A549 (cell line): ENCODE results near the gene SRR. TPM values are rescaled to one million over a fixed set of nuclear protein-coding genes. Genes with fewer than 3 reads are reported as not detected.

Experiments
- ATAC-seq, 2 experiments: fragments of 200-7000 bp in 1 of 2; fragments of >200 bp in 1 of 2; cut with Nextera tagmentation in 1 of 2; cut with Tn5 transposase in 1 of 2; 3 replicates each; pipeline versions ENCODE4 v1.8.0 to v1.9.1; 2018 to 2020; ENCODE audit warnings: mild to moderate bottlenecking in 1 of 2, moderate library complexity in 1 of 2
- CTCF ChIA-PET: fragments of 300-600 bp; sonication (Branson Sonifier 250); formaldehyde crosslinking; extraction: SDS; loops from one replicate; lab custom pipeline; 2021; ENCODE audit warnings: antibody characterized with exemption, inconsistent platforms; lab: Yijun Ruan, JAX
- POLR2A ChIA-PET: fragments of 350-600 bp; formaldehyde crosslinking; extraction: SDS; loops from one replicate; lab custom pipeline; 2021; ENCODE audit warnings: antibody characterized with exemption, inconsistent platforms; lab: Yijun Ruan, JAX
- DNase-seq, 2 experiments: peaks; one replicate each; pipeline versions ENCODE4 v3.0.0 to v3.0.0-alpha.2; 2011 to 2016; ENCODE audit warnings: low read depth in 1 of 2, low spot score in 1 of 2
- FAIRE-seq: peaks from 2 replicates; lab custom pipeline; 2011; peaks lifted over from hg19 to GRCh38; lab: Jason Lieb, UNC
- H3K27ac ChIP-seq, 2 experiments: fragments of >200 bp; sonication (Bioruptor Twin); formaldehyde crosslinking; 3 replicates each; pipeline ENCODE4 v1.5.1; 2016 to 2017
- H3K4me1 ChIP-seq: fragments of >200 bp; sonication (Bioruptor Twin); formaldehyde crosslinking; 3 replicates; pipeline ENCODE4 v1.6.1; 2016
- H3K4me2 ChIP-seq: fragments of >200 bp; sonication (Bioruptor Twin); formaldehyde crosslinking; 3 replicates; pipeline ENCODE4 v1.6.1; 2016
- H3K4me3 ChIP-seq: fragments of >200 bp; sonication (Bioruptor Twin); formaldehyde crosslinking; 3 replicates; pipeline ENCODE4 v1.5.1; 2016
- H3K9me3 ChIP-seq: fragments of >200 bp; sonication (Bioruptor Twin); formaldehyde crosslinking; 3 replicates; pipeline ENCODE4 v1.6.1; 2016
- HOXA7 ChIP-seq: fragments of 250-450 bp; sonication (Bioruptor Pico); IDR thresholded peaks from 2 replicates; pipeline ENCODE4 v1.5.0; 2020; ENCODE audit warnings: mild to moderate bottlenecking, moderate library complexity
- MYC ChIP-seq: IDR thresholded peaks from 2 replicates; pipeline ENCODE4 v1.6.1; 2012; ENCODE audit warnings: mild to moderate bottlenecking, inconsistent platforms, low read length, improper control_type of control experiment, borderline replicate concordance
- NPAS2 ChIP-seq: fragments of 250-450 bp; sonication (Bioruptor Pico); IDR thresholded peaks from 2 replicates; pipeline ENCODE4 v1.8.0; 2022; ENCODE audit warnings: mild to moderate bottlenecking, moderate library complexity, borderline replicate concordance
- POLR2A ChIP-seq: IDR thresholded peaks from 2 replicates; pipeline ENCODE4 v1.6.1; 2012; ENCODE audit warnings: mild to moderate bottlenecking, low read length
- RAD21 ChIP-seq, 2 experiments: fragments of >200 bp in 1 of 2; sonication (Bioruptor Twin) in 1 of 2; formaldehyde crosslinking in 1 of 2; IDR thresholded peaks in 1 of 2; conservative IDR thresholded peaks in 1 of 2; 2 replicates in 1 of 2; 3 replicates in 1 of 2; pipeline ENCODE4 v1.6.1; 2012 to 2018; ENCODE audit warnings: inconsistent platforms in 1 of 2
- SMC3 ChIP-seq: fragments of >200 bp; sonication (Bioruptor Twin); formaldehyde crosslinking; IDR thresholded peaks from 3 replicates; pipeline ENCODE4 v1.6.1; 2018; ENCODE audit warnings: inconsistent platforms
- ZFP36 ChIP-seq: fragments of 450-650 bp; IDR thresholded peaks from 2 replicates; pipeline ENCODE4 v1.6.1; 2014; ENCODE audit warnings: borderline replicate concordance; ENCODE audit not compliant: partially characterized antibody
- ZSCAN20 ChIP-seq: fragments of 250-450 bp; sonication (Bioruptor Pico); IDR thresholded peaks from 2 replicates; pipeline ENCODE4 v1.8.0; 2022; ENCODE audit warnings: mild to moderate bottlenecking, moderate library complexity
- WGBS: methylation state at CpG from one replicate; pipeline ENCODE4 v1.1.6; 2017; ENCODE audit errors: missing lambda C conversion rate; 5-methylcytosine and 5-hydroxymethylcytosine counted together
- polyA plus RNA-seq, 4 experiments: library from polyadenylated mRNA; depleted of rRNA in 3 of 4; stranded (reverse); fragments of >200 nt; fragmentation: RNase III in 1 of 4; extraction: RNeasy Plus Mini Kit Qiagen cat#74134 plus additional on column Dnase treatment in 1 of 4; gene quantifications; 2 replicates in 3 of 4; 3 replicates in 1 of 4; pipeline ENCODE4 v1.2.3, GENCODE V29; 2011 to 2017
- TF ChIP-seq, protein P1 (sequence below): fragments of 450-650 bp; IDR thresholded peaks from 2 replicates; pipeline ENCODE4 v1.6.1; 2014; ENCODE audit warnings: antibody characterized with exemption
- TF ChIP-seq, protein P2 (sequence below): fragments of >200 bp; sonication (Bioruptor Twin); formaldehyde crosslinking; IDR thresholded peaks from 3 replicates; pipeline ENCODE4 v1.5.1; 2016
- TF ChIP-seq, protein P3 (sequence below): fragments of 150-350 bp; IDR thresholded peaks from 2 replicates; pipeline ENCODE4 v1.6.1; 2014; ENCODE audit warnings: low read depth, mild to moderate bottlenecking, low read length
- TF ChIP-seq, protein P4 (sequence below): IDR thresholded peaks from 2 replicates; pipeline ENCODE4 v1.6.1; 2012
- TF ChIP-seq, protein P5 (sequence below): fragments of 200-600 bp; sonication (generic); IDR thresholded peaks from 2 replicates; pipeline ENCODE4 v1.6.1; 2016; ENCODE audit warnings: antibody characterized with exemption, mild to moderate bottlenecking, moderate library complexity

SRR gene
- polyA plus RNA-seq, 2 of the 4 experiments (the other 2 are of a cell fraction): 13.2 to 16.7 TPM

DNA sequence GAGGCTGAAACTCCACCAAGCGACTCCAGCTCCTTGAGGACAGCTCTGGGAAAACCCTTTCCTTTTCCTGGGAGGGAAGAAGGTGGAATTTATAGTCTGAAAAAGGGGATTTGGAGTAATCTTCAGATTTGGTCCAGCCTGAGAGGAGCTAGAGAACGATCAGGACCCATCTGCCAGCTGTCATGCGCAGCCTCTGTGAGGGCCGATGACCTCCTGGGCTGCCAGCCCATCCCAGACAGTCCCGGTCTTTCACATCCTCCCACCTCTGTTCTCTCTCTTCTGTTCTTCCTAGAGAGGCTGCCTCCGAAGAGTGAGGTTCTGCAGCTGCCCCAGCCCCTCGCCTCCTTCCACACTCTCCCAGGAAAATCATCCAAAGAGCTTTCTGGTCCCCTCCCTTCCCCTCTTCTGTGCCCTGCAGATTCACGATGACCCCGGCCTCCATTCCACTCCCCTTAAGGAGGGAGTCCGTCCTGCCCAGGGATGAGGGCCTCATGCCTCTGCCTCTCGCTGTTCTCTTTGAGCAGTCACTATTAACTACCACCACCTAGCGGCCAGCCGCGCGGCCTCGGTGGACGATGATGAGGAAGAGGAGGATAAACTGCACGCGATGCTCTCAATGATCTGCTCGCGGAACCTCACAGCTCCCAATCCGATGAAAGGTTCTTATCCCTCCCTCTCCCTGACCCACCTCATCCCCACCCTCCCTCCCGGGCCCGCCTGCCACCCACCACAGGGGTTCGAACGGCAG lies 63.2 kb downstream of the SRR start:
- Histone ChIP-seq H3K4me2 (no peak overlapping the region), H3K9me3 (no peaks in the 10 kb centered on the region), H3K4me3 (no peak overlapping the region), H3K27ac (no peak overlapping the region), H3K4me1 (no peaks in the 10 kb centered on the region)
- ChIA-PET CTCF (interaction anchor here (0.9 to 15.8 kb wide), 20 partner anchors 7 to 326 kb away, joined by 3 to 255 read pairs (median 4); partner anchors contain the start of gene HIC1), POLR2A (no interaction called here)
- FAIRE-seq (no peak), ATAC-seq (peak; percentile 28 to 69; a peak in 3 of 6 replicates), DNase-seq (peak; percentile 31 to 44)
- WGBS: 77% methylated on average over 22 of the region's 26 CpGs
- TF ChIP-seq, protein P1, sequence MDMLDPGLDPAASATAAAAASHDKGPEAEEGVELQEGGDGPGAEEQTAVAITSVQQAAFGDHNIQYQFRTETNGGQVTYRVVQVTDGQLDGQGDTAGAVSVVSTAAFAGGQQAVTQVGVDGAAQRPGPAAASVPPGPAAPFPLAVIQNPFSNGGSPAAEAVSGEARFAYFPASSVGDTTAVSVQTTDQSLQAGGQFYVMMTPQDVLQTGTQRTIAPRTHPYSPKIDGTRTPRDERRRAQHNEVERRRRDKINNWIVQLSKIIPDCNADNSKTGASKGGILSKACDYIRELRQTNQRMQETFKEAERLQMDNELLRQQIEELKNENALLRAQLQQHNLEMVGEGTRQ: no peak
- TF ChIP-seq MYC: no peak
- TF ChIP-seq ZFP36: no peak
- peak in 1 of 2 experiments; percentile 56; a peak in 2 of 5 replicates for TF ChIP-seq RAD21 (conservative IDR thresholded peaks at IDR 0.05 in 1 of 2, IDR thresholded peaks at IDR 0.05 in 1 of 2)
- TF ChIP-seq SMC3: no peak
- no peak for TF ChIP-seq POLR2A
- TF ChIP-seq, protein P2, sequence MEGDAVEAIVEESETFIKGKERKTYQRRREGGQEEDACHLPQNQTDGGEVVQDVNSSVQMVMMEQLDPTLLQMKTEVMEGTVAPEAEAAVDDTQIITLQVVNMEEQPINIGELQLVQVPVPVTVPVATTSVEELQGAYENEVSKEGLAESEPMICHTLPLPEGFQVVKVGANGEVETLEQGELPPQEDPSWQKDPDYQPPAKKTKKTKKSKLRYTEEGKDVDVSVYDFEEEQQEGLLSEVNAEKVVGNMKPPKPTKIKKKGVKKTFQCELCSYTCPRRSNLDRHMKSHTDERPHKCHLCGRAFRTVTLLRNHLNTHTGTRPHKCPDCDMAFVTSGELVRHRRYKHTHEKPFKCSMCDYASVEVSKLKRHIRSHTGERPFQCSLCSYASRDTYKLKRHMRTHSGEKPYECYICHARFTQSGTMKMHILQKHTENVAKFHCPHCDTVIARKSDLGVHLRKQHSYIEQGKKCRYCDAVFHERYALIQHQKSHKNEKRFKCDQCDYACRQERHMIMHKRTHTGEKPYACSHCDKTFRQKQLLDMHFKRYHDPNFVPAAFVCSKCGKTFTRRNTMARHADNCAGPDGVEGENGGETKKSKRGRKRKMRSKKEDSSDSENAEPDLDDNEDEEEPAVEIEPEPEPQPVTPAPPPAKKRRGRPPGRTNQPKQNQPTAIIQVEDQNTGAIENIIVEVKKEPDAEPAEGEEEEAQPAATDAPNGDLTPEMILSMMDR: peak; percentile 43
- TF ChIP-seq, protein P3, sequence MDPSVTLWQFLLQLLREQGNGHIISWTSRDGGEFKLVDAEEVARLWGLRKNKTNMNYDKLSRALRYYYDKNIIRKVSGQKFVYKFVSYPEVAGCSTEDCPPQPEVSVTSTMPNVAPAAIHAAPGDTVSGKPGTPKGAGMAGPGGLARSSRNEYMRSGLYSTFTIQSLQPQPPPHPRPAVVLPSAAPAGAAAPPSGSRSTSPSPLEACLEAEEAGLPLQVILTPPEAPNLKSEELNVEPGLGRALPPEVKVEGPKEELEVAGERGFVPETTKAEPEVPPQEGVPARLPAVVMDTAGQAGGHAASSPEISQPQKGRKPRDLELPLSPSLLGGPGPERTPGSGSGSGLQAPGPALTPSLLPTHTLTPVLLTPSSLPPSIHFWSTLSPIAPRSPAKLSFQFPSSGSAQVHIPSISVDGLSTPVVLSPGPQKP: no peak
- TF ChIP-seq NPAS2 (CRISPR knock-in tag): no peak
- TF ChIP-seq, protein P4, sequence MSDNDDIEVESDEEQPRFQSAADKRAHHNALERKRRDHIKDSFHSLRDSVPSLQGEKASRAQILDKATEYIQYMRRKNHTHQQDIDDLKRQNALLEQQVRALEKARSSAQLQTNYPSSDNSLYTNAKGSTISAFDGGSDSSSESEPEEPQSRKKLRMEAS: no peak

DNA sequence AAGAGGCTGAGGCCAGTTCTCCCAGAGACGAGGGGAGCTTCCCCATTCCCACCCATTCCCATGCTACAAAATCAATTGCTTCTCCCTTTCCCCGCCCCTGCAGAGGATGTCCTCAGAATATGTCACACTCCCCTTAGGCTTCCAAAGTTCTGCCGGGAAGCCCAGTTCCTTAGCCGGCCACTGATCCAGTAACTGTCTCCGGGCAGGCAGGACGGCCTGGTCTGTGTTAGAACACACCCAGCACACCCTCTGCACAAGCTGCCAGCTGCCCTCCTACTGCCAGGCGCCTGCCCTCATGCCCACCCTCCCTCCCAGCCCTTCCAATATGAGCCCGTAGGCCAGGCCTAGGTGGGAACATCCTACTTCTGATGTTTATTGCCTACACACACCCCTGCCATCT lies 64.6 kb downstream of the SRR start:
- WGBS: 80% methylated on average over 8 of the region's 8 CpGs
- POLR2A ChIA-PET: no interaction called here
- no peak overlapping the region for H3K4me2 ChIP-seq
- DNase-seq (no peak), ATAC-seq (no peak), FAIRE-seq (no peak)
- TF ChIP-seq NPAS2 (CRISPR knock-in tag) (no peak), ZSCAN20 (no peak)
- TF ChIP-seq, protein P4: no peak
- H3K9me3 ChIP-seq: no peaks in the 10 kb centered on the region
- CTCF ChIA-PET: interaction anchor here (0.5 to 15.8 kb wide), 15 partner anchors 9 to 314 kb away, joined by 3 to 255 read pairs (median 5); partner anchors contain the start of genes HIC1 and MNT
- no peak overlapping the region for H3K27ac ChIP-seq
- no peaks in the 10 kb centered on the region for H3K4me1 ChIP-seq
- no peak overlapping the region for H3K4me3 ChIP-seq

DNA sequence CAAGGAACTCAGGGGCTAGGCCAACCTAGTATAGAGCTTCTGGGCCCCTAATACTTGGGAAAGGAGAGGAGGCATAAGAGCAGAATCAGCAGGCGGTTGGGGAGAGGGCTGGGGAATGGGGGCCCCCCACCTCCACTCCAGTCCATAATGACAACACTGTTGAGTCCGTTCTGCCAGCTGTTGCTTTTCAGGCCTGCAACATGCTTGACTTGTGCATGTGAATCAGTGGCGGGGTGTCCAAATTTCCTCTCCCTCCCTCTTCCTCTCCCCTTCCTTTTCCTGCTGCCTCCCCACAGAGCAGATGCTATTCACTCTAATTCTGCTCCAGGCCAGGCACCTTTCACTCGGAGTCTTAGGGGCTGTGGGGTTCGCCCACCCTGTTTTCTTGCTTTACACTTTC lies 65.3 kb downstream of the SRR start:
- ChIA-PET CTCF (interaction anchor here (0.7 to 15.8 kb wide), 10 partner anchors 10 to 116 kb away, joined by 3 to 255 read pairs (median 6); no protein-coding TSS in a partner anchor), POLR2A (interaction anchor here (1.4 kb wide), 1 partner anchor 8 kb away, joined by 3 read pairs; no protein-coding TSS in a partner anchor)
- no peaks in the 10 kb centered on the region for H3K9me3 ChIP-seq
- TF ChIP-seq, protein P5, sequence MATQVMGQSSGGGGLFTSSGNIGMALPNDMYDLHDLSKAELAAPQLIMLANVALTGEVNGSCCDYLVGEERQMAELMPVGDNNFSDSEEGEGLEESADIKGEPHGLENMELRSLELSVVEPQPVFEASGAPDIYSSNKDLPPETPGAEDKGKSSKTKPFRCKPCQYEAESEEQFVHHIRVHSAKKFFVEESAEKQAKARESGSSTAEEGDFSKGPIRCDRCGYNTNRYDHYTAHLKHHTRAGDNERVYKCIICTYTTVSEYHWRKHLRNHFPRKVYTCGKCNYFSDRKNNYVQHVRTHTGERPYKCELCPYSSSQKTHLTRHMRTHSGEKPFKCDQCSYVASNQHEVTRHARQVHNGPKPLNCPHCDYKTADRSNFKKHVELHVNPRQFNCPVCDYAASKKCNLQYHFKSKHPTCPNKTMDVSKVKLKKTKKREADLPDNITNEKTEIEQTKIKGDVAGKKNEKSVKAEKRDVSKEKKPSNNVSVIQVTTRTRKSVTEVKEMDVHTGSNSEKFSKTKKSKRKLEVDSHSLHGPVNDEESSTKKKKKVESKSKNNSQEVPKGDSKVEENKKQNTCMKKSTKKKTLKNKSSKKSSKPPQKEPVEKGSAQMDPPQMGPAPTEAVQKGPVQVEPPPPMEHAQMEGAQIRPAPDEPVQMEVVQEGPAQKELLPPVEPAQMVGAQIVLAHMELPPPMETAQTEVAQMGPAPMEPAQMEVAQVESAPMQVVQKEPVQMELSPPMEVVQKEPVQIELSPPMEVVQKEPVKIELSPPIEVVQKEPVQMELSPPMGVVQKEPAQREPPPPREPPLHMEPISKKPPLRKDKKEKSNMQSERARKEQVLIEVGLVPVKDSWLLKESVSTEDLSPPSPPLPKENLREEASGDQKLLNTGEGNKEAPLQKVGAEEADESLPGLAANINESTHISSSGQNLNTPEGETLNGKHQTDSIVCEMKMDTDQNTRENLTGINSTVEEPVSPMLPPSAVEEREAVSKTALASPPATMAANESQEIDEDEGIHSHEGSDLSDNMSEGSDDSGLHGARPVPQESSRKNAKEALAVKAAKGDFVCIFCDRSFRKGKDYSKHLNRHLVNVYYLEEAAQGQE: no peak
- no peak for TF ChIP-seq HOXA7
- H3K27ac ChIP-seq: no peak overlapping the region
- H3K4me1 ChIP-seq: no peaks in the 10 kb centered on the region
- ATAC-seq (no peak), DNase-seq (no peak), FAIRE-seq (no peak)
- no peak overlapping the region for H3K4me3 ChIP-seq
- no peak overlapping the region for H3K4me2 ChIP-seq
- 81% methylated on average over 5 of the region's 5 CpGs for WGBS
